HL-60 (cell line): ENCODE data around the gene FGGY.

ENCODE experiments used
- GABPA ChIP-seq: IDR thresholded peaks from 2 replicates; pipeline ENCODE4 v1.6.1; 2012; ENCODE audit warnings: low read depth
- POLR2AphosphoS5 ChIP-seq: IDR thresholded peaks from 2 replicates; pipeline ENCODE4 v1.6.1; 2012; ENCODE audit warnings: low read depth
- TF ChIP-seq, protein P1 (sequence below): IDR thresholded peaks from one replicate; pipeline ENCODE4 v1.5.1; 2011; ENCODE audit warnings: low read length, control low read depth, inconsistent platforms; ENCODE audit not compliant: insufficient read depth
- TF ChIP-seq, protein P2 (sequence below): IDR thresholded peaks from 2 replicates; pipeline ENCODE4 v1.6.1; 2012; ENCODE audit warnings: low read depth; ENCODE audit not compliant: insufficient replicate concordance

- TF ChIP-seq, protein P1, sequence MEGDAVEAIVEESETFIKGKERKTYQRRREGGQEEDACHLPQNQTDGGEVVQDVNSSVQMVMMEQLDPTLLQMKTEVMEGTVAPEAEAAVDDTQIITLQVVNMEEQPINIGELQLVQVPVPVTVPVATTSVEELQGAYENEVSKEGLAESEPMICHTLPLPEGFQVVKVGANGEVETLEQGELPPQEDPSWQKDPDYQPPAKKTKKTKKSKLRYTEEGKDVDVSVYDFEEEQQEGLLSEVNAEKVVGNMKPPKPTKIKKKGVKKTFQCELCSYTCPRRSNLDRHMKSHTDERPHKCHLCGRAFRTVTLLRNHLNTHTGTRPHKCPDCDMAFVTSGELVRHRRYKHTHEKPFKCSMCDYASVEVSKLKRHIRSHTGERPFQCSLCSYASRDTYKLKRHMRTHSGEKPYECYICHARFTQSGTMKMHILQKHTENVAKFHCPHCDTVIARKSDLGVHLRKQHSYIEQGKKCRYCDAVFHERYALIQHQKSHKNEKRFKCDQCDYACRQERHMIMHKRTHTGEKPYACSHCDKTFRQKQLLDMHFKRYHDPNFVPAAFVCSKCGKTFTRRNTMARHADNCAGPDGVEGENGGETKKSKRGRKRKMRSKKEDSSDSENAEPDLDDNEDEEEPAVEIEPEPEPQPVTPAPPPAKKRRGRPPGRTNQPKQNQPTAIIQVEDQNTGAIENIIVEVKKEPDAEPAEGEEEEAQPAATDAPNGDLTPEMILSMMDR, result no peak
- TF ChIP-seq, protein P2, sequence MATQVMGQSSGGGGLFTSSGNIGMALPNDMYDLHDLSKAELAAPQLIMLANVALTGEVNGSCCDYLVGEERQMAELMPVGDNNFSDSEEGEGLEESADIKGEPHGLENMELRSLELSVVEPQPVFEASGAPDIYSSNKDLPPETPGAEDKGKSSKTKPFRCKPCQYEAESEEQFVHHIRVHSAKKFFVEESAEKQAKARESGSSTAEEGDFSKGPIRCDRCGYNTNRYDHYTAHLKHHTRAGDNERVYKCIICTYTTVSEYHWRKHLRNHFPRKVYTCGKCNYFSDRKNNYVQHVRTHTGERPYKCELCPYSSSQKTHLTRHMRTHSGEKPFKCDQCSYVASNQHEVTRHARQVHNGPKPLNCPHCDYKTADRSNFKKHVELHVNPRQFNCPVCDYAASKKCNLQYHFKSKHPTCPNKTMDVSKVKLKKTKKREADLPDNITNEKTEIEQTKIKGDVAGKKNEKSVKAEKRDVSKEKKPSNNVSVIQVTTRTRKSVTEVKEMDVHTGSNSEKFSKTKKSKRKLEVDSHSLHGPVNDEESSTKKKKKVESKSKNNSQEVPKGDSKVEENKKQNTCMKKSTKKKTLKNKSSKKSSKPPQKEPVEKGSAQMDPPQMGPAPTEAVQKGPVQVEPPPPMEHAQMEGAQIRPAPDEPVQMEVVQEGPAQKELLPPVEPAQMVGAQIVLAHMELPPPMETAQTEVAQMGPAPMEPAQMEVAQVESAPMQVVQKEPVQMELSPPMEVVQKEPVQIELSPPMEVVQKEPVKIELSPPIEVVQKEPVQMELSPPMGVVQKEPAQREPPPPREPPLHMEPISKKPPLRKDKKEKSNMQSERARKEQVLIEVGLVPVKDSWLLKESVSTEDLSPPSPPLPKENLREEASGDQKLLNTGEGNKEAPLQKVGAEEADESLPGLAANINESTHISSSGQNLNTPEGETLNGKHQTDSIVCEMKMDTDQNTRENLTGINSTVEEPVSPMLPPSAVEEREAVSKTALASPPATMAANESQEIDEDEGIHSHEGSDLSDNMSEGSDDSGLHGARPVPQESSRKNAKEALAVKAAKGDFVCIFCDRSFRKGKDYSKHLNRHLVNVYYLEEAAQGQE, result no peak
- TF ChIP-seq POLR2AphosphoS5, result no peak
- TF ChIP-seq GABPA, result no peak
Measured at GRCh38 chr1:59340411-59341307, 43.8 kb downstream of the FGGY start.
